WI38 (cell line): ENCODE data around the gene TRAPPC6A.

Experiments used
- H3K4me3 ChIP-seq: 2 replicates; pipeline ENCODE4 v1.5.1; 2011; ENCODE audit warnings: low read depth, mild to moderate bottlenecking, control low read depth, low read length
- CTCF ChIP-seq: IDR thresholded peaks from 2 replicates; pipeline ENCODE4 v1.5.1; 2012; ENCODE audit warnings: low read depth, mild to moderate bottlenecking, control low read depth, low read length

TRAPPC6A gene

DNA sequence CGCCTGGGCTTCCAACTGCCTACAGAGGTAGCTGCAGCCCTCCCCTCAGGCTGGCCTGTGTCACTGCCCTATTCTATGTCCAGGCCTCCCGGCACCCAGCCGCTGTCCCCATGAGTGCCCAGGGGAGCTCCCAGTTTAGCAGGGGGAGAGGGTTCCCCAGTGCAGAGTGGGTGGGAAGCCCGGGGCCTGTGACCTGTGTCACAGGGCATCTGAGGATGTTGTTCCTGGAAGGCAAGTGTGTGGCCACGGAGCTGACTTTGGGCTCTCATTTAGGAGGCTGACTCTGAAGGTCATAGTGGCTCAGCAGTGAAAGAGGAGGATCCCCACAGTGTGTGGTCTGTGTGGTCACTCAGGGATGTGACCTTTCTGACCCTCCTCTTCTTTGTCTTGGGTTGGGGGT, 59.9 kb downstream of the TRAPPC6A start:
- H3K4me3 ChIP-seq: no peak overlapping the region
- TF ChIP-seq CTCF: no peak

DNA sequence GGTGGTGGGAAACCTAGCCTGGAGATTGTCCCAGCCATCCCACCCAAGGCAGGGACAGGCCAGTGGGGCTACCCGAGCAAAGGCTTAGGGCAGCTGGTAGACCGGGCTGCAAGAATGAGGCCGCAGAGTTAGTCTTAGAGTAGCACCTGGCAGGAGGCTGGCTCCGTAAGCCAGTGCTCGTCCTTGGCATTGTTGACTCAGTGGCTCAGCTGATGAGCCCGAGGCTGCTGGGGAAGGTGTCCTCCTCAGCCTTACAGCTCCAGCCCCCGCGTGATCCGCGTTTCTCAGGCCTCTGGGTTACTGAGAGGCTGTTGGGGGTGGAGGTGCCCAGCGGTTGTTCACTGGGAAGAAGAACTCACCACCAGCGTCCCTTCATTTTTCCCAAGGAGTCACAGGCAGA, 60.4 kb downstream of the TRAPPC6A start:
- H3K4me3 ChIP-seq: no peak overlapping the region
- TF ChIP-seq CTCF: no peak

- no peak overlapping the region for H3K4me3 ChIP-seq
- TF ChIP-seq CTCF: no peak
These were observed 60.9 kb downstream of the TRAPPC6A start for GRCh38 chr19:45117167-45117594.

DNA sequence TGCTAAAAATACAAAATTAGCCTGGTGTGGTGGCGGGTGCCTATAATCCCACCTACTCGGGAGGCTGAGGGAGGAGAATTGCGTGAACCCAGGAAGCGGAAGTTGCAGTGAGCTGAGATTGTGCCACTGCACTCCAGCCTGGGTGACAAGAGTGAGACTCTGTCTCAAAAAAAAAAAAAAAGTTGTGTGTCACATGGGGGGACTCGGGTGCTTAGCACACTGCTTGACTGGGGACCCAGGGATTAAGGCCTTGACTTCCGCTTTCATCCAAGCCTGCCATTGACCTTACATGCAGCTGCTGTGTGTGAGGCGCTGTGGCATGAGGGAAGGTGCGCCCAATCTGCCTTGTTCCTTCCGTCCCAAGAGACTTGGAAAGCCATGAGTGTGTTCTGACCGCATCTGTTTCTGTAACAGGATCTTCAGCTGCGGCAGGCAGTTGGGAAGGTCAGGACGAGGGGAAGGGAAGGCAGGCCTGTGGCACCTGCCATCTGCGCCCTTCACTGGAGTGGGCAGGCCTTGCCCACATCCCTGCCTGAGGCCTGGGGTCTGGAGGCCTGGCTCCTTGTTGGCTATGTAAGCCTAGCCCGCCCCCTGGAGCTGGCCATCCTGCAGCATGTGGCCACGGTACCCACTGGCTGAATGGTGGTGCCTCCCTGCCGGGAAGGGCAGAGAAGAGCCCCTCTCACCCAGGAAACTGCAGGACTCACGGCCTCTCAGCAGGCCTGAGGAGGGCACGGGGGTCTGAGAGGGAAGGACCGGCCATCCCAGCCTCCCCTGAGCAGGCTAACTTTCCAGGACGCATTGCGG, 62.0 kb downstream of the TRAPPC6A start:
- H3K4me3 ChIP-seq: no peak overlapping the region
- no peak for TF ChIP-seq CTCF

DNA sequence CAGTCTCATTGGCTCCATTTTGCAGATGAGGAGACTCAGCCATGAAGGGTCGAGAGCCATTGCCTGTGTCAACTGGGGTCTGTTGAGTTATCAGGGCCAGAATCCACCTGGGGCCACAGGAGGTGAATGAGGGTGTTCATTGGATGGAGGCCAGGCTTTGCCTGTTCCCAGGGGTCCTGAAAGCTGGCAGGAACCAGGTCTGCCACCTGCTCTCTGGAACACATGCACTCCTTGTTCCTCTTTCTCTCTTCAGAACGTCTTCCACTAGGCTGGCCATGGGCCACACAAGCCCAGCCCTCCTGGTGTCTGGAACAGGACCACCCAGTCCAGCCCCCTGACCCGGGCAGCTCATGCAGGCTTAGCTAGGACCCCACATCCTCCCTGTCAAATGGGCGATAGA, 63.9 kb downstream of the TRAPPC6A start:
- H3K4me3 ChIP-seq: no peak overlapping the region

DNA sequence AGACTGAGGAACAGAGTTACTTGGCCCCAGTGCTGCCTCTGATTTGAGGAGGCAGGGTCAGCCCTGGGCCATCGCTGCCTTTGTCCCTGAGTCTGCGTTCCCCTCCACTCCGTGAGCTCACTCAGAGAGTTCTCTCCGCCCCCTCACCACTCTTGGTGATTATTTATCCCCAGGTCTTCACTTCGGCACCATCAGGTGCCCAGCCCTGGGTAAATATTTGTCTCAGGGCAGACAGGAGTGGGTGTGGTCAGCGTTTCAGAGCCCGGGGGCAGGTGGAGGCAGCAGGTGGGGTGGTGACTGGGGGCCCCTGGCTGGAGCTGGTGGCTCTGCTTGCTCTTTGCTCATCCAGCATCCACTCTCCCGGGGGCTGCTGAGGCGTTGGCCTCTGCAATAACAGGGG, 64.4 kb downstream of the TRAPPC6A start:
- no peak for TF ChIP-seq CTCF
- H3K4me3 ChIP-seq: no peak overlapping the region

More for the DNA sequence above, 63.9 kb downstream of the TRAPPC6A start:
- TF ChIP-seq CTCF: no peak
